ENCODE data around the gene NPPC. TPM values are rescaled to one million over a fixed set of nuclear protein-coding genes. Genes with fewer than 3 reads are reported as not detected.

NPPC gene
- total RNA-seq, 1 donor from 2014 or later, result 16.5 TPM

- no peaks in the 10 kb centered on the region for H3K27me3 Mint-ChIP-seq (ENCODE audit: low read depth)
- H3K4me3 Mint-ChIP-seq, result peak overlapping the region; percentile 44
- H3K9me3 Mint-ChIP-seq, result peaks cover 12% of the 10 kb centered on the region
- H3K4me1 Mint-ChIP-seq, result peaks cover 41% of the 10 kb centered on the region
- H3K36me3 Mint-ChIP-seq (ENCODE audit: low read depth), result peaks cover 23% of the 10 kb centered on the region
- DNase-seq (ENCODE audit: low read depth, low spot score), result no peak
- H3K27ac Mint-ChIP-seq (ENCODE audit: unreplicated experiment), result no peak overlapping the region
- TF ChIP-seq, protein P1, sequence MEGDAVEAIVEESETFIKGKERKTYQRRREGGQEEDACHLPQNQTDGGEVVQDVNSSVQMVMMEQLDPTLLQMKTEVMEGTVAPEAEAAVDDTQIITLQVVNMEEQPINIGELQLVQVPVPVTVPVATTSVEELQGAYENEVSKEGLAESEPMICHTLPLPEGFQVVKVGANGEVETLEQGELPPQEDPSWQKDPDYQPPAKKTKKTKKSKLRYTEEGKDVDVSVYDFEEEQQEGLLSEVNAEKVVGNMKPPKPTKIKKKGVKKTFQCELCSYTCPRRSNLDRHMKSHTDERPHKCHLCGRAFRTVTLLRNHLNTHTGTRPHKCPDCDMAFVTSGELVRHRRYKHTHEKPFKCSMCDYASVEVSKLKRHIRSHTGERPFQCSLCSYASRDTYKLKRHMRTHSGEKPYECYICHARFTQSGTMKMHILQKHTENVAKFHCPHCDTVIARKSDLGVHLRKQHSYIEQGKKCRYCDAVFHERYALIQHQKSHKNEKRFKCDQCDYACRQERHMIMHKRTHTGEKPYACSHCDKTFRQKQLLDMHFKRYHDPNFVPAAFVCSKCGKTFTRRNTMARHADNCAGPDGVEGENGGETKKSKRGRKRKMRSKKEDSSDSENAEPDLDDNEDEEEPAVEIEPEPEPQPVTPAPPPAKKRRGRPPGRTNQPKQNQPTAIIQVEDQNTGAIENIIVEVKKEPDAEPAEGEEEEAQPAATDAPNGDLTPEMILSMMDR (conservative IDR thresholded peaks at IDR 0.05), result no peak
These were observed 38.9 kb upstream of the NPPC start for GRCh38 chr2:231965102-231965501.

DNA sequence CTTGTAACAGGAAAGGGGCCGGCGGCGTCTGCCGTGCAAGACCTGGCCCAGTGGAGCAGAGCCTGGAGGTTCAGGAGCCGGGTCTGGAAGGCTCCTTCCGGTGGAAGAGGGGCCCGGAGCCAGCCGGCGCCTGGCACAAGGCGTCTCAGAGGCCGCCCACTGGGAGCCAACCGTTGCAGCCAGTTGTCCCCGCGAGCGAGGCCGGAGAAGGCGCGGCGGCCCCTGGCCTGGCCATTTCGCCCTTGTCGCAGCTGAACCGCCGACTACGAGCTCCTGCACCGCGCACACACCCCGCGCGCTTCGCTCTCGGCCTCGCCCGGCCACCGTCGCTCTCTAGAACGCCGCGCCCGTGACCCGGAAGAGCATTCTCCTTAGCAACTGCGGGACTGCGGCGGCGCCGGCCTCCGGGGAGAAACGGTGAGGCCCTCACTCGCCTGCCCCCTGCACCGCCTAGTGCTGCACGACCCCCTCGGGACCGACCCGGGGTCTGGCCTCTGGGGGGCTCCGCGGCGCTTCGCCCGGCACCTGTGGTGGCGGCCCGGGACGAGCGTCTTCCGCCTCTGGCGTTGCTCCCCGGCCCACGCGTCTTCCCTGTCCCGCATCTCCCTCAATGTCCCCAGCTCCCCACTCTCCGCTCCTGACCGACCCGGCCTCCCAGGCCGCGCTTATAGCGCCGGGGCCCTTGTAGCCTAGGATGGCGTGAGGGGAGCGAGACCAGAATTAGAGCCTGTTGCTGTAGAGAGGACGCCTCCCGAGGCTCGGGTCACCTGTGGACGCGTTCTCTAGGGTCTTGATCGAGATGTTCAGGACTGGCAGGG is 35.4 kb upstream of the NPPC start, which contains the start of gene DIS3L2:
DIS3L2 (plus strand) TSS at position 365 of the 818 bp plus-strand sequence. CDS start 53,215 bp downstream, outside the sequence.
- H3K9me3 Mint-ChIP-seq, result peaks cover 7% of the 10 kb centered on the region
- peak within 1 kb of the TSS; percentile 94 for H3K27ac Mint-ChIP-seq (ENCODE audit: unreplicated experiment)
- no peaks in the 10 kb centered on the region for H3K27me3 Mint-ChIP-seq (ENCODE audit: low read depth)
- peaks cover 6% of the 10 kb centered on the region for H3K36me3 Mint-ChIP-seq (ENCODE audit: low read depth)
- TF ChIP-seq, protein P1 (conservative IDR thresholded peaks at IDR 0.05), result no peak
- peak within 1 kb of the TSS; percentile 95 for H3K4me3 Mint-ChIP-seq
- peak; percentile 70 for DNase-seq (ENCODE audit: low read depth, low spot score)
- peaks cover 41% of the 10 kb centered on the region for H3K4me1 Mint-ChIP-seq

GRCh38 chr2:231960810-231961348 is 34.7 kb upstream of the NPPC start:
- peaks cover 41% of the 10 kb centered on the region for H3K4me1 Mint-ChIP-seq
- no peak for DNase-seq (ENCODE audit: low read depth, low spot score)
- TF ChIP-seq, protein P1 (conservative IDR thresholded peaks at IDR 0.05), result no peak
- H3K9me3 Mint-ChIP-seq, result peaks cover 7% of the 10 kb centered on the region
- peak overlapping the region; percentile 95 for H3K4me3 Mint-ChIP-seq
- H3K27ac Mint-ChIP-seq (ENCODE audit: unreplicated experiment), result peak overlapping the region; percentile 94
- H3K36me3 Mint-ChIP-seq (ENCODE audit: low read depth), result peaks cover 6% of the 10 kb centered on the region
- no peaks in the 10 kb centered on the region for H3K27me3 Mint-ChIP-seq (ENCODE audit: low read depth)

GRCh38 chr2:231957913-231958763 is 31.9 kb upstream of the NPPC start:
- peaks cover 7% of the 10 kb centered on the region for H3K9me3 Mint-ChIP-seq
- H3K27me3 Mint-ChIP-seq (ENCODE audit: low read depth), result no peaks in the 10 kb centered on the region
- H3K27ac Mint-ChIP-seq (ENCODE audit: unreplicated experiment), result no peak overlapping the region
- peak overlapping the region; percentile 32 for H3K4me3 Mint-ChIP-seq
- TF ChIP-seq, protein P1 (conservative IDR thresholded peaks at IDR 0.05), result no peak
- no peak for DNase-seq (ENCODE audit: low read depth, low spot score)
- peaks cover 29% of the 10 kb centered on the region for H3K4me1 Mint-ChIP-seq
- peaks cover 4% of the 10 kb centered on the region for H3K36me3 Mint-ChIP-seq (ENCODE audit: low read depth)

- Mint-ChIP-seq H3K27ac (ENCODE audit: unreplicated experiment) (no peak overlapping the region), H3K4me1 (peaks cover 11% of the 10 kb centered on the region), H3K9me3 (peaks cover 7% of the 10 kb centered on the region), H3K36me3 (ENCODE audit: low read depth) (peaks cover 2% of the 10 kb centered on the region), H3K4me3 (peak overlapping the region; percentile 47), H3K27me3 (ENCODE audit: low read depth) (no peaks in the 10 kb centered on the region)
- TF ChIP-seq, protein P1 (conservative IDR thresholded peaks at IDR 0.05), result no peak
- DNase-seq (ENCODE audit: low read depth, low spot score), result no peak
These were observed 29.7 kb upstream of the NPPC start for GRCh38 chr2:231955758-231956472.
